Activated T-cell treated with anti-CD3 and anti-CD28 coated beads, Interleukin-2, amount 50 U/mL, for 1 hour (primary cell): ENCODE results near the gene USP28.
"Not testable (repeated sequence)": the region's sequence is repeated elsewhere in the genome, so short reads cannot be mapped to it uniquely, and the experiment has no call there.

Experiments used
- DNase-seq: peaks from one replicate; pipeline ENCODE4 v3.0.0-alpha.2; 2020

Gene USP28

DNA sequence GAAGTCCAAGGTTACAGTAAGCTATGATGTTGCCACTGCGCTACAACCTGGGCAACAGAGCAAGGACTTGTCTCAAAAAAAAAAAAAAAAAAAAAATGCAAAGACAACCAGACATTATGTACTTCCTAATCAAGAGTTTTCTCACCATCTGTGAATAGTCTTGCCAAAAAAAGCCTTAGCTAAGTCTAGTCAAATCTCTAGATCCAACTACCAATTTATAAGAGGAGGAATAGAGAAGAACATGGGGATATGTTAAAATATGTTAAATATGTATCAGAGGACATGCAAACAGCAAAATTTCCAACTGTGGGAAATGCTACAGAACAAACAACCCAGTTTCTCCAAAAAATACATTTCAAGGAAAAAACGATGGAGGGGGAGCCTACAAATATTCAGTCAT, 45.6 kb downstream of the USP28 start:
- DNase-seq, result no peak

DNA sequence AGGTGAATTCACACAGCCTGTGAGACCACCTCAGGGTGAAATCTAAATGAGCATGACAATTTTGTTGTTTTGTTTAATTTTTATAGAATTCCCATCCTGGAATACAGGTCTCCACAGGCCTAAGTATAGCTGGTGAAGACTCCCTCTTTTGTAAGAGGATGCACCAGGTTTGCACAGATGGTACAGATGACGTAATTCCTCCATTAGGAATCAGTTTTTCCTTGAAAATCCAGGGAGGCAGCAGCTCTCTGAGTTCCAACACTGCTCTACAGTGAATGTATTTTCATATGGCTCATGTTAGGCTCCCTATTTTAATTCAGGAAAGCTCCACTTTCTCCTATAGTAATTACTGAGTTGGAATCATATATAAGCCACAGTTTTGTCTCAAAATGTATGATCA, 47.2 kb downstream of the USP28 start:
- no peak for DNase-seq

DNA sequence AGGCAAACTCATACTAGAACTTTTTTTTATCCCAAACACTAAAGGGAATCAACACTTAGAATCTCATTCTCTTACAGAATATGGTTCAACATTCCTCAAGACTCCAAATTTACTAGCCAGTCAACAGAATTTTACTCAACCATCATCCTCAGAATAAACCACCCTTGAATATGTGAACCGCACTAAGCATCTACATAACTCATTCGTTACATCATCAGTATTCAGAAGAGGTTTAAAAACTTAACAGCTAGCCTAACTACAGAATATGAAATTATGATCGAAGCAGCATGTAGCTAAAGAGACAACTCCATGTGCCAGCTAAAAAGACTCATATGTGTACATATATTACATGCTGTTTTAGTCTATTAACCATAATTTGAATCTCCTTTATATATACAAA, 47.9 kb downstream of the USP28 start:
- no peak for DNase-seq

DNA sequence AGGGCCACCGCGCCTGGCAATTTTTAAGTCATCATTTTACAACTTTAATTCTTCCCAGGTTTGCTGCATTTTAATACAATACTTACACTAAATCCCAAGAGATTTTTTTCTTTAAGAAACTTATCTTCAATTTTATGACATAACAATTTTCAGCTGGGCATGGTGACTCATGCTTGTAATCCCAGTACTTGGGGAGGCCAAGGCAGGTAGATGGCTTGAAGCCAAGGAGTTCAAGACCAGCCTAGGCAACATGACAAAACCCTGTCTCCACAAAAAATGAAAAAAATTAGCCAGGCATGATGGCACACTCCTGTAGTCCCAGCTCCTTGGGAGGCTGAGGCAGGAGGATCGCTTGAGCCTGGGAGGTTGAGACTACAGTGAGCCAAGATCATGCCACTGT, 56.9 kb downstream of the USP28 start:
- no peak for DNase-seq

DNA sequence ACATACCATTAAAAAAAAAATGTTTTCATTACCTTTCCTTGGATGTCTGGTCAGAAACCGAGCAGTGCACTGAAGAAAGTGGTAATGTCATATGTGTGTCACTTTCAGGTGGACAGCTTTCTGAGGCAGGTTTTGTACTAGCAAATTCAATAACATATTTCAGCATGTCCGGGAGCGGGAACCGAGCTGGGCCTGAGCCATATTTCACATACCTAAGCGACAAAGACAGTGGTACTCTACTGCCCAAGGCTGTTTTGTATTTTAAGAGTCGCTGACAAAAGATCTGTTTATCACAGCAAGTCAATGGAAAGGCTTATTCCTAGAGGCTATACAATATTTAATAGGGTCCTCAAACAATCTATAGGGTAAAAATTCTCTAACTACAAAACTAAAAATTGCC, 57.7 kb downstream of the USP28 start:
- no peak for DNase-seq

DNA sequence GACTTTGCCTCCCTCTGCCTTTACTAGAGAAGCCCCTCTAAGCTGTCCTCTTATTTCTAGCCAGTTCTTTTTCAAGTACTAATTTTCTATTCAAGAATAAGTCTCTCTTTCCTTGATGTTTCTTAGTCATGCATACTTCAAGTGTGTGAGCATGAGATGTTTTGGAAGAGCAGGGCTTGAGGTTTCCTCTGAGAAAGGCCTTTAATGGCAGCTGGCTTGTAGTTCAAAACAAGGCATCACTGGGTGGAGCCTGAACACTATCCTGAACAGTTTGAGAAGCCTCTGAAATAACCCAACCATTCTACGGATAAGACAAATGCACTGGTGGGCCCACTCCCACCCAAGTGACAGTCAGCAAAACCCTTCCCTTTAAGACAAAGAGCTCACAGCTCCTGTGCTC, 58.2 kb downstream of the USP28 start:
- DNase-seq, result no peak

DNA sequence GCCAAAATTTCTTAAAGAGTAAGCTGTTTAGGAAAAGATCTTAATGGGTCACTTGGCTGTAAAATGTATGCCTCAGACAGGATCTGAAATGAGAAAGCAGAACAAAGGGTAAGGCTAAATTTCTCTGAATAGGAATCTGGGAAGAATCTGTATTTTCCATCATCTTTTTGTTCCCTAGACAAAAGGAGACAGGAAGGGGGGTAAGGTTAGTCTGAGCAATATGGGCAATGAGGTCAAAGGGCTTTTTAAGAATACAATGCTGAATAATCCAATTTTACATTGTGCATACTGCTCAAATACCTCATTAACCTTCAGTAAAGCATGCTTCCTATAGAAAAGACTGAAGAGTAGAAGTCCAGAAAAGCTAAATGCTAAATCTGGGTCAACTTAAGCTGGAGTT, 61.2 kb downstream of the USP28 start:
- DNase-seq, result no peak

DNA sequence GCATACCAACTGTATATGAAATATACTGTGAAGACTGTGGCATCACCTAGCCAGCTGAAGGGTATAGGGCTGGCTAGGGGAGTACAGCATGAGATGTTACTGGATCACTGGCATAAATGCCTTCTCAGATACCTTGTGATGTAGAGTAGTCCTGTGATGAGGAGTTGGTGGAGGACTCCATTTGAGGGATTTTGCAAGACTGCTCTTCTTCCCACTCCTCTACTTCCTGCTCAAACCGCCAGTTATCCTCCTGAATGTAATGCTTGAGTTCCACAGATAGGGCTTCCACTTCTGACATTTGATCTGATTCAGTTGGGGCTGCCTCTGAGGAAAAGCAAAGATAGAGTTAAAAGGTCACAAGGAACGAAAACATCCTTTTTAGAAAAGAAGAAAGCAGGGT, 66.4 kb downstream of the USP28 start:
- no peak for DNase-seq

DNA sequence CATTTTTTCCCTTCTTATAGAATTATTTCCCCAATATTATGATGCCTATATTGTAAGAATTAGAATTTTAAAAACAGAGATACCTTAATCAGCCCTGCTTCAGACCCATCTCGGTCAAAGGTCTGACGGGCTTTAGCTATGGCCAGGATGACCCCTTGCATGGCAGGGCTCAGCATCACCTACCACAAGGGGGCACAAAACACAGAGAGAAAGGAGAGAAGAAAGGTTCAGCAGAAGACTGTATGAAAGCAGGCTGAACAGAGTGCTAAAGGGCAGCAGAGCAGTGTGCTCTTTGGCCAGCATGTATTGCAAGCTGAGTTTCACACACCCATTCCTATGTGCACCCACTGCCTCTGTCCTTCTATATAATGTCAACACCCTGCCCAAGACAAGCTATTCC, 69.0 kb downstream of the USP28 start:
- DNase-seq, result no peak

DNA sequence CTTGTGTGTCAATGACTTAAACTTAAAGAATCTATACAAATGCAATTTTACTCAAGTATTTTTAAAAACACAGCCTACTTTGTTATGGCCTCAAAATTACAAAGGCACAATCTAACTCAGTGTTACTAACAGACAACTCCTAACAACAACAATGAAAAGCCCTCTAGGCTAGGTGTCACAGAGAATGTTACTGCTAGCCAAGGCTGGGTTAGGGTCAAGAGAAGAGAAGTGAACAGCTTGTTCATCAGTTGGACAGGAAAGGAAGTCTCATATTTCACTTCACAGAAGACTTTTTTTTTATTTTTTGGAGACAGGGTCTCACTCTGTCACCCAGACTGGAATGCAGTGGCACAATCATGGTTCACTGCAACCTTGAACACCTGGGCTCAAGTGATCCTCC, 69.7 kb downstream of the USP28 start:
- DNase-seq, result no peak

DNA sequence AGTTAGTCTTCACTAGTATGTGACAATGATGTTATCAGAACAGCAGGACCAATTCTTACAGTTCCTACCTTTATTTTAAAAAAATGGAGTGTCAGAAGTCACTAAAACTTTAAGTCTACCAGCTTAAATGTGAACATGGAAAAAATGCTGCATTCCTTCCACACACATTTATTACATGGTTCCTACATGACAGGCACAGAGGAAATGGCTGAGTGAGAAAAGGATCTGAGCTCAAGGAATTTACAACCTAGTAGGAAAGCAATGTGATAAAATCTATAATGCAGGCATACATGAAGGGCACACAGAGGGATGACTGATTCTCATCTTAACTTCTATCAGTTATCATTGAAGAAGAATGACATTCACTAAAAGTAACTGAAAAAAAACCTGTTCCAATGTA, 72.8 kb downstream of the USP28 start:
- no peak for DNase-seq

DNA sequence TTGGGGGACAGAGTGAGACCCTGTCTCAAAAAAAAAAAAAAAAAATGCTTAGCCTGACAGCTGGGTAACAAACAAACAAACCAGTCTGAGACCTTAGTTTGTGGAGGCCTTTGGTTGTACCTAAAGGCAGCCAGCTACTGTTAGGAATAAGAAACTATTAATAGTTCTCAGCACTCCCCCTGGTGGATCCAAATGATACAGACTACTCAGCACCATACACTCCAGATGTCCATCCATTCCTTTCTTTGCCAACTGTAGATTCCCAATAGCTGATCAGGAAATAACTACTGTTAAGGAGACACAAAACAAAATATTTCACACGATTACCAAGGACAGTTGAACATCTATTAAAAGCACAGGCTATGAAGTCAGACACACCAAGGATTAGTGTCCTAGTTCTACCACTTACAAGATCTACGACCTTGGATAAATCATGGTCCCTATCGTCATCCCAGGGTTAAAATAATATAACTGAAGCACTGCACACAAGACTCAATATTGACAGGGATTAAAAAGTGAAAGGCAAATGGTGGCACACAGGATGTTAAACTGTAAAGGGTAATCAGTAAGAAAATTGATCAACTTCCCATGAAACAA, 78.6 kb downstream of the USP28 start:
- no peak for DNase-seq

DNA sequence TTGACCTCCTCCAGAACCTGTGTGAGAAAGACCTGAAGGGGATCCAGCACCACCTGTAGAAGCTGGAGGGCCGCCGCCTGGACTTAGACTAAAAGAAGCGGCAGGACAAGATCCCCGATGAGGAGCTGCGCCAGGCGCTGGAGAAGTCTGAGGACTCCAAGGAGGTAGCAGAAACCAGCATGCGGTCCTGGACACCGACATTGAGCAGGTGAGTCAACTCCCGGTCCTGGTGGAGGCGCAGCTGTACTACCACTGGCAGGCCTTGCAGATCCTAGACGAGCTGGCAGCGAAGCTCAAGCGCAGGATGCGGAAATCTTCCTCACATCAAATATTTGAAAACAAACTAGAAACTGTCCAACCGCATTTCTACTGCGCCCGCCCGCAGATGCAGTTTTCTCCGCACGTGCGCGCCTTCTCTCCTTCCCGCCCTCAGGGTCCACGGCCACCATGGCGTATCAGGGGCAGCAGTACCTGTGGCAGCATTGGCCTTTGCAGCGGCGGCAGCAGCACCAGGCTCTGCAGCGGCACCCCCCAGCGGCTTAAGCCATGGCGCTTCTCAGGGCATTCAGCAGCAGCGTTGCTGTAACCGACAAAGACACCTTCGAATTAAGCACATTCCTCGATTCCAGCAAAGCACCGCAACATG, 85.6 kb downstream of the USP28 start:
- no peak for DNase-seq

DNA sequence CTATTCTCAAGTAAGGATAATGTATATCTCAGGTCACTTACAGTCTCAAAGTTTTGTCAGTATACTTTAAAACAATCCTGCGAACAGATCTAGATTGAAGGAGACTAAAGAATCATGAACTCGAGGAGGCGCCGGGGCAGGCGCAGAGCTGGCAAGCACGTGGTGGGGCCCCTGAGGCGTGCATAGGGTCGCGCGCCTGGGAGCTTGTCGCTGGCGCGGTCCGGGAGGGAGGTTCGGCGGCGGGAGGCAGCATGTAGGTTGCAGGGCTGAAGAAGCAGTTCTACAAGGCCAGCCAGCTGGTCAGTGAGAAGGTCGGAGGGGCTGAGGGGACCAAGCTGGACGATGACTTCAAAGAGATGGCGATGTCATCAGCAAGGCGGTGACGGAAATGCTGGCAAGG, 86.4 kb downstream of the USP28 start:
- DNase-seq, result not testable (repeated sequence)

DNA sequence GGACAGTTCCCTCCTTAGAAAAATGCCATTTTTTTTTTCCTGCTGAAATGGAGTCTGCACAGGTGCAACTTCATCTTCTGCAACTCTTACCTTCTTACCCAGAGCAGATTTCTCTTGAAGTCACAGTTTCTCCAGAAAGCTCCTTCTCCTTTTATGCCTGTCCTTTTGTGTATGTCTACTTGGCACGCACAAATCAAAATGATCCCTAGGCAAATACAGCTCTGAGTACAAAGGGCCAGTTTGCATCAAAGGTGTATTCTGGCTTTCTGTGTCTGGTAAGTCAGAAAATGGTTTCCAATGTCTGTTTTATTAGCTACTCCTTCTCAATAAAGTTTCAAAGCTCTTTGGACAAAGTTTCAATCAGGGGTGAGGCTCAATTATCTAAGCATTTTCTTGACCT, 93.2 kb downstream of the USP28 start:
- no peak for DNase-seq

DNA sequence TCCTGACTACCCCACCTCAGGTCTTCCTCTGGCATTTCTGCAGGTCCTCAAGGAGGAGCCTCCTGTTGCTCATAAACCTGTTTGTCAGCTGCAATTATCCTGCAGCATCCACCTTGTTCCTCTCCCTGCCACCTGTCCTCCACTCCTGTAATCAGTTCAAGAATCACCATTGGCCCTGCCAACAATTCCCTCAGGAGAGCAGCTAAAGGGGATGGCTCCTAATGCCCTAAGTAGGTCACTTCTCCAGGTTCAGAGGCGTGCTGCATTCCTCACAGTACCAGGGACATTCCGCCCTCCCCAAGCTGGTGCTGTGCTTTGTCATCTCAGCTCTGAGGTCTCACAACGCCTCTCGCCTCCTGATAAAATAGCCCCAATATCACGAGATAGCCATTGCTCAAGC, 93.7 kb downstream of the USP28 start:
- DNase-seq, result no peak

DNA sequence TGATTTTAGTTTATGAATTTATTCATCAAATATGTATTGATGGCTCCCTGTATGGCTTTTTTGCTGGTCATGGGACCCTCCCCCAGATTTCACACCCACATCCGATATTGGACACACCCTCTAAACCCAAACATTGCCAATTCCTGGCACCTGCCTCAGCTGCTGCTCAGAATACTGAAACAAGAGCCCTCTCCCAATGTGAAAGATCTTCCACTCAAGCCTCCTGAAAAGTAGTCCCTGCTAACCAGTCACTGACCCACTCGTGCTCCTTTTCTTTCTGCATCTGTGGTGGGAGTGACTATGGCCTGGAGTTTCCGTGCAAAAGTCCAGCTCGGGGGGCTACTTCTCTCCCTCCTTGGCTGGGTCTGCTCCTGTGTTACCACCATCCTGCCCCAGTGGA, 95.9 kb downstream of the USP28 start, which contains the start of gene CLDN25:
Gene CLDN25, plus strand, starts transcription at position 301 of the 400 bp plus-strand sequence. Its CDS starts 0 bp downstream, at position 301.
- no peak for DNase-seq

DNA sequence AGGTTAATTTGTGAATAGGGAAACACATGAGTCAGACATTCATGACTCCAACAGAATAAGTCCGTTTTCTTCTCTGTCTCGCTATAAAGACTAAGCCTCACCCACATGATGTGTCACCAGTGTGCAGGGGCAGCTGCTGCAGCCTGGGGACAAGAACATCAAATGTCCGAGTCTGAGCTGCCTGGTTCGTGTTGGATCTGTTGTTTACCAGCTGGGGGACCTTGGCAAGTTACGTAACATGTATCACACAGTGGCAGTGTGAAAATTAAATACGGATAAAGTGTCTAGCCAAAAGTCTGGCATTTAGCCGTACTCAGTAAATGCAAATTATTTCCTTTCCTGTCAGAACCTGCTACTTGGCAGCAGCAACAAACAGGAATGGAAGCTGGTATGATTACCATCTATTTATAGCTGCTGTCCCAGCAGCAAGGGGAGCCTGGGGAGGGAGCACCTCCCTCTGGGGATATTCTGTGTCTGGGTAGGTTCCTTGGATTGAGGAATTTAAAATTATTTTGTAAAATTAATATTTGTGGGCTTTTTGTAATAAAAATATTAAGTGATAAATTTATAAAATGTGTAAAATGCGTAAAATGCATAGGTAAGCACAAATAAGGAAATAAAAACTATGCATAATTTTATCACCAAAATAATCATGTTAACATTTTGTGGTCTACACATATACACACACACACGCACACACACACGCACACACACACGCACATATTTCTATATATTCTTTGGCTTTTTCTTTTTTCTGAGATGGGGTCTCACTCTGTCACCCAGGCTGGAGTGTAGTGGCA, 97.1 kb downstream of the USP28 start:
- no peak for DNase-seq

DNA sequence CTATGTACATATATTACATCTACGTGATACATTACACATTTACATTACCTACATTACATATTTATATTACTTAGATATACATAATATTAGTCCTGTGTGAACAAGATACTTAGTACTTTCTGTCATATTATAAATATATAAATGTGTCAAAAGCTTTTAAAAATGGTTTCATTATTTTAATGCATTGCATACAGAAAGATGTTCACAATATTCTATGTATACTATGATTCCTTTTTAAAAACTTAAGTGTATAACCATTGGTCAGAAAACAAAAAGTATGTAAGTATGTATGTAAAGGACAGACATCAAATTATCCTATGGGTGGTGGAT, 101.2 kb downstream of the USP28 start:
- no peak for DNase-seq

DNA sequence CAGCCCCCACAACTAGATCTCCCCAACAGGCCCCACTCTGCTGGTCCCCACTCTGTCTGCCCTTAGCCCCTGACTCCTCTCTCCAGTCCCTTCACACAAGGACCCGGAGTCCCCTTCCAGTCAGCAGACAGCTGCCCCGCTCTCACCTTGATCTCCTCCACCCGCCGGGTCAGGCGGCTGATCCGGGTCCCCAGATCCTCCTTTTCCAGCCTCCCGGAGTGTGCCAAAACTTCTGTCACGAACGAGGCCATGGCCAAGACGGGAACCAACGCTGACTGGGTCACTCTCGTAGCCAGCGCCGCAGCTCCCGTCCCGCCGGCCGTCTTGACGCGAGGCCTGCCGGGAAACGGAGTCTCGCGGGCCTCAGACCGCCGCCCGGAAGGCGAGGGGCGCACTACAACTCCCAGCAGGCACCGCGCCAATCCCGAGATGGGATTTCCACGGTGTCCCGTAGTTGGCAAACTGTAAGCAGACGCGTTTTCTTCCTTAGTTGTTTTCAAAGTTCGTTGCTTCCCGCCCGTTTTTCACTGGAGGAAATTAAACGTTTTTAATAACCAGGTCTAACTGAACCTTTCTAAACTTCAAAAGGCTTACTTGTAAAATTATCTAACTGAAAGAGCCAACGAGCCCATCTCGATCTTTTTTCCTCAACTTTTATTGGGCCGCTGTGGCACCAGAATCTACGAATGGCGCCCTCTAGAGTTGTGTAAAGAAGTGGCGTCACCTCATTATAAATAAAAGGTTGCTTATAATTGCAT, 101.8 kb downstream of the USP28 start, which contains the start of gene ZW10:
Gene ZW10, minus strand, starts transcription at position 277 of the 758 bp plus-strand sequence. Its CDS starts 26 bp downstream, at position 251.
- peak; percentile 93 for DNase-seq

DNA sequence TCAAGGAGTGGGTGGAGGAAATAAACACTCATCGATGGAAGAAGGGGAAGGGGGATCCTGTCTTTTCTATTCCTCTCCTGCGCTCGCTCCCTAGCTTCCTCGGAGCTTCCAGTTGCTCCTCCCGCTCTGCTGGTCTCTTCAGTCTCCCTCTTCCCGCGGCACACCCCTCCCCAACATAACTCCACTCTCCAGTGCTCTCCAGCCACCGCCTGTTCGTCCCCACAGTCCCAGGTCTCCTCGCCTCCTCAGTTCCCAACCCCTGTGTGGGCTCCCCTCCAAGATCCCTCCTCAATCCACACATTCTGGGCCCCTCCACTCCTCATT, 102.3 kb downstream of the USP28 start:
- no peak for DNase-seq

DNA sequence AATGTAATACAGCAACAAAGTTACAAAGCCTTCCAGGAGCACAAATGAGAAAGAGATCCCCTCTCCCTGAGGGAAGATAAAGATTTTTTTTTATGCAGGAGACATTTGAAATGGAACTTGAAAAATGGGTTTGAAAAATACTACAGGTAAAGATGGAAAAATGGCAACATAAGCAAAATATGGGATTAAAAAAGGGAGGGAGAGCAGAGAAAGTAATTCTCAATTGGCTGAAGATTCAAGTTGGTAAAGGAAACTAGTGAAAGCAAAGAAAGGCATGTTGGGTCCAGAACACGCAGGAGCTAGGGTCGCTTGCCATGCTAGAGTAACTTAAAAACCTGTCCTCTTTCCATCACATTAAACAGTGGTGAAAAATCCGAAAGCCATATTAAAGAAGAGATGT, 103.4 kb downstream of the USP28 start:
- no peak for DNase-seq

DNA sequence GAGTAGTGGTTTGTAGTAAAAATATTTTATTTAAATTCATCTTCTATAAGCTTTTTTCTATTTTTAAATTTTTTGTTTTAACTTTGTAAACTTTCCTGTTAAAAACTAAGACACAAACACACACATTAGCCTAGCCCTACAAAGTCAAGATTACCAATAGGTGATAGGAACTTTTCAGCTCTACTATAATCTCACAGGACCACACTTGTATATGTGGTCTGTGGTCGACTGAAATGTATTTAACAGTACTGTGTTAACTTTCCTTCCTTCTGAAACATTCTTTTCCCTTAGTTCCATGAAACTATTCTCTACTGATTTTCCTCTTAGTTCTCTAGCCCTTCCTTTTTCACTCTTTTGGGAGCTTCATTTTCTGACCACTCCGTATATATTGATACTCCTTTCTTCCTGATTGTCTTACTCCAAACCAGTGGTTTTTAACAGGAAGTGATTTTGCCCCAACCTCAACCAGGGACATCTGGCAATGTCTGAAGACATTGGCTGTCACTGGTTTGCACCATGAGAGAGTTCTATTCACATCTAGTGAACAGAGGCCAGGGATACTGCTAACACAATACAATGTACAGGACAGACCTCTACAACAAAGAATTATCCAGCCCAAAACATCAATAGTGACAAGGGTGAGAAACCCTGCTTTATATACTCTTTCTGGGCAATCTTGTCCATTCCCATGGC, 110.7 kb downstream of the USP28 start:
- no peak for DNase-seq
